GM10847 (cell line): Measurements from ENCODE around the gene MGLL.

Experiments
- POLR2A ChIP-seq: IDR thresholded peaks from 2 replicates; pipeline ENCODE4 v1.6.1; 2011; ENCODE audit not compliant: insufficient read length; ENCODE audit errors: extremely low read depth

Gene MGLL

GRCh38 chr3:127787071-127787490, 35.2 kb downstream of the MGLL start:
- TF ChIP-seq POLR2A: no peak

- no peak for TF ChIP-seq POLR2A
These were observed 35.8 kb downstream of the MGLL start for GRCh38 chr3:127786353-127787070.

GRCh38 chr3:127785711-127786265, 36.5 kb downstream of the MGLL start:
- no peak for TF ChIP-seq POLR2A

- no peak for TF ChIP-seq POLR2A
These were observed 37.2 kb downstream of the MGLL start for GRCh38 chr3:127784865-127785710.

- no peak for TF ChIP-seq POLR2A
These were observed 38.0 kb downstream of the MGLL start for GRCh38 chr3:127784283-127784682.

GRCh38 chr3:127783642-127784160, 38.6 kb downstream of the MGLL start:
- no peak for TF ChIP-seq POLR2A

GRCh38 chr3:127783166-127783565, 39.1 kb downstream of the MGLL start:
- TF ChIP-seq POLR2A: no peak

GRCh38 chr3:127781411-127782001, 40.8 kb downstream of the MGLL start:
- no peak for TF ChIP-seq POLR2A

DNA sequence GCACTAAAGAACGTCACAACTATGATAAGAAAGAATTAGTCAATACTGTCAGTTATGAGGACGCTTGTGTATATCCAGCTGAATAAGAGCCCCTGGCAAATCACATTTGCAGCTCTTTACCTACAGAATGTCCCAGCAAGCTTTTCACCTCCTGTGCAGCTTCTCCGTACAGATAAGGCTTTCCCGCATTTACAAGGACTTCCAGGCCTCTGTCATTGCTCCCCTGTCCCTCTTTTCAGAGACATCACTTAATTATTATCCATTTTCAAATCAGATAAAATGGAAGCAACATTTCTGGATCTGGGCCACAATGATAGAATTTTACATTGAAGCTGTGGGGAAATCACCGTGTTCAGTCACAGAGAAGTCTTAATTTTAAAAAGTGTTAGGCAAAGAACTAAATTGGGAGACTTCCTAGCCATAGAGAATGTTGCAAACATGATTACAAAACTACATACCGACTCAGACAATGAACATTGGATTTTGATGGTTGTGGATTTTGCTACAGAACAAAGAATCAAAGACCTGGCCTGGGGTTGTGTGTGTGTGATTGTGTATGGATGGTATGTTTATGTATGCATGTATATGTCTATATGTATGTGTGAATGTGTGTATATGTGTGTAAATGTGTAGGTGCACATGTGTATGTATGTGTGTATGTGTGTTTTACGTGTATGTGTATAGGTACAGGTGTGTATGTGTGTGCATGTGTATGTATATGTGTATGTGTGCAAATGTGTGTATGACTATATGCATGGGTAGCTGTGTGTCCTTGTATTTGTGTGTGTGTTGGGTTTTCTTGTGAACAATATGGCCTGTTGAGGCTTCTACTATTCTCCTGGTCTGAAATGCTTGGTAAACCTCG, 41.5 kb downstream of the MGLL start:
- TF ChIP-seq POLR2A: no peak

- no peak for TF ChIP-seq POLR2A
These were observed 42.6 kb downstream of the MGLL start for GRCh38 chr3:127779747-127780146.

DNA sequence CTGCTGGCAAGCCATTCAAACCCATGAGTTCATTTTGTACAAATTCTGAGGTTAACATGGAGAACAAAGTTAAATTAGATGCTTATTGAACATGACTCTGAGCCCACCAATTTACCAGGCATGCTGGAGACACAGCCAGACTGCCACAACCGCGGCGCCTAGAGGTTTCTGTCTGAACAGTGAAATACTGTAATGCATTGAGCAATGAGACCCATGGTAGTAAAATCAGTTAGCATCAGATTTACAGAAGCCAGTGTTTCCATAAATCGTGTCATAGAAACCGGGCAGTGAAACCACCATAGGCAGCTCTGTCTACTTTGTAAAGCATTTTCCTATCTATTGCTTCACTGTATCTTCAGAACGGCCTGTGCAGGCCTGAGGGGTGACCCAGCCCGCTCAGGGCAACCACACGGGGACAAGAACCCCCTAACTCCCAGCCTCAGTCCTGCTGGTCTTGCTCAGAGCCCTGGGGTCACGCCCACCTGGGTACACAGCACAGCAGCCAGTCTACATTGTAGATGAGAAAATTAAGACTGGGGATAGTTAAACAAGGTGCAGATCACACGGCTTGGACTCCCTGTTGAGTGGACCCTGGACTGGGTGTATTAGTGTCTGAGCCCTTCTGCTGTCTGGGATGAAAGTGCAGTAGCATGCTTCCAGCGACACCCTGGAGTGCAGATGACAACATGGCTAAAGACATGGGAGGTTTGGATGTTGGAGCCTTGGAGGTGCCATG, 44.2 kb downstream of the MGLL start:
- no peak for TF ChIP-seq POLR2A

DNA sequence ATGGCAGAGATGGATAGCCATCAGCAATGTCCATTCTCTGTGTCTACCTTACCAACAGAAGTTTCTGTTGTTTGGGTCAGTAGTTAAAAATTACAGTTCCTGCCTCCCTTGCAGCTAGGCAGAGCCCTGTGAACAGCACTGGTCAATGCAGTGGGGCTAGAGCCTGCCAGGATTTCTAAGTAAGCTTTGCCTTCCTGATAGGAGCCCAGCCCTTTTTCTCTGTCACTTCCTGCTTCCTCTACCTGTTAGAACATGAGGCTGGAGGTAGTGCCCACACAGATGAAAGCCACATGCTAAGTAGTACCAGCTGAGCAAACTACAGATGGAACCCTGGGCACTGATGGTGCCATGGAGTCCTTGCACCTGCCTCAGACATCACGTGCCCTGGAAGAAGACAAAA, 45.0 kb downstream of the MGLL start:
- no peak for TF ChIP-seq POLR2A

DNA sequence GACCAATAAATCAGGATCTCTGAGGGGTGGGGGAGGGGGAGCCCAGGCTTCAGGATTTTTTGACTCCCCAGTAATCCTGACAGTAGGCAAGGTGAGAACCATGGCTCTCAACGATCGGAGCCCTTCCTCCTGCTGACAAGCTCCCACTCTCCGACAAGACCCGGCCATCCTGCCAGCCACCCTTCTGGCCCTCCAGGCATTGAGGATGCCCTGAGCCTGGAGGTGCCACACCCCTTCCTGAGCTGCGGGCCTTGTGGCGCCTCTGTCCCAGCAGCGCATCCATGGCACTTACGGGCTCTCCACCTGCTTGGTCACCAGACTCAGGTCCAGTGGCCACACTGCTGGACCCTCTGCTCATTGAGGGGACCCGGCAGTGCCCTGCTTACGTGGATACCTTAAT, 46.0 kb downstream of the MGLL start:
- TF ChIP-seq POLR2A: no peak
